ENCODE results near the gene PRCC.

DNA sequence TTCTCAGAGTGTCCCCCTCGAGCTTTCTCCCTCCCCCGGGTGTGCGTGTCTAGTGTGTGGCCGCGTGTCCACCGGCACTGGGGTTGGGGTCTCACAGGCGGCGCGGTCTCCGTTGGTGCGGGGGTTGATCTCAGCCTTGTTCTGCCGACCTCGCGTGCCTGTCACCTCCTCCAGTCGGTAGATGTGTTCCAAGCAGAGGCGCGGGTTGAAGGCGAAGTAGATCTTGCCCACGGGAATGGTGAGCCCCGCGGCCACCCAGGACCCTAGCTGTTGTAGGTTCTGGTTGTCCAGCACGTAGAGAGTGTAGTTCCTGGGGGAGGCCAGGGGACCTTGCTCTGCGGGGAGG lies 81.8 kb downstream of the PRCC start:
- TF ChIP-seq FOXK2 (IDR thresholded peaks at IDR 0.05) (no peak), HDGF (IDR thresholded peaks at IDR 0.05; ENCODE audit: borderline replicate concordance) (no peak), FOXM1 (IDR thresholded peaks at IDR 0.05; ENCODE audit: borderline replicate concordance) (no peak), ZNF384 (IDR thresholded peaks at IDR 0.05) (no peak), ELF4 (IDR thresholded peaks at IDR 0.05) (no peak), FOXA1 (IDR thresholded peaks at IDR 0.05) (no peak), LEF1 (IDR thresholded peaks at IDR 0.05; ENCODE audit: borderline replicate concordance) (no peak), ARNT (IDR thresholded peaks at IDR 0.05) (no peak), SUZ12 (IDR thresholded peaks at IDR 0.05) (no peak)
